AG09319 (cell line): ENCODE measurements around the gene KCNK3.

Experiments used
- DNase-seq: peaks from one replicate; pipeline ENCODE4 v3.0.0-alpha.2; 2010; ENCODE audit warnings: low read depth; ENCODE audit errors: extremely low read depth
- TF ChIP-seq, protein P1 (sequence below): IDR thresholded peaks from 2 replicates; pipeline ENCODE4 v1.5.1; 2011; ENCODE audit warnings: low read depth, mild to moderate bottlenecking, inconsistent platforms, low read length, moderate library complexity

KCNK3 gene

GRCh38 chr2:26716340-26716739 is 23.8 kb downstream of the KCNK3 start:
- TF ChIP-seq, protein P1, sequence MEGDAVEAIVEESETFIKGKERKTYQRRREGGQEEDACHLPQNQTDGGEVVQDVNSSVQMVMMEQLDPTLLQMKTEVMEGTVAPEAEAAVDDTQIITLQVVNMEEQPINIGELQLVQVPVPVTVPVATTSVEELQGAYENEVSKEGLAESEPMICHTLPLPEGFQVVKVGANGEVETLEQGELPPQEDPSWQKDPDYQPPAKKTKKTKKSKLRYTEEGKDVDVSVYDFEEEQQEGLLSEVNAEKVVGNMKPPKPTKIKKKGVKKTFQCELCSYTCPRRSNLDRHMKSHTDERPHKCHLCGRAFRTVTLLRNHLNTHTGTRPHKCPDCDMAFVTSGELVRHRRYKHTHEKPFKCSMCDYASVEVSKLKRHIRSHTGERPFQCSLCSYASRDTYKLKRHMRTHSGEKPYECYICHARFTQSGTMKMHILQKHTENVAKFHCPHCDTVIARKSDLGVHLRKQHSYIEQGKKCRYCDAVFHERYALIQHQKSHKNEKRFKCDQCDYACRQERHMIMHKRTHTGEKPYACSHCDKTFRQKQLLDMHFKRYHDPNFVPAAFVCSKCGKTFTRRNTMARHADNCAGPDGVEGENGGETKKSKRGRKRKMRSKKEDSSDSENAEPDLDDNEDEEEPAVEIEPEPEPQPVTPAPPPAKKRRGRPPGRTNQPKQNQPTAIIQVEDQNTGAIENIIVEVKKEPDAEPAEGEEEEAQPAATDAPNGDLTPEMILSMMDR = no peak
- DNase-seq = no peak

DNA sequence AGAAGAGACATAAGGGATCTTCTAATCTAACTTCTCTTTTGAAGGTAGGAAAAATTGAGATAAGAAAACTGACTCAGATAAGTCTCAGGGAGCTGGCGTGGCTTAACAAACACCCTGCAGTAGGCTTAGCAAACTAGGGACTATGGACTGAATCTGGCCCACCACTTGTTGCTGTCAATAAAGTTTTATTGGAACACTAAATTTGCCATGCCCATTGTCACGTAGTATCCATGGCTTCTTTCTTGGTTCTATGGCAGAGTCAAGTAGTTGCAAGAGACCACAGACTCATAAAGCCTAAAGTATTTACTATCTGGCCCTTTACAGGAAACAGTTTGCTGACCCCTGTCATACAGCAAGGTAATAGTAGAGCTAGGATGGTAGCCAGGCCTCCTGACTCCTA is 24.2 kb downstream of the KCNK3 start:
- no peak for DNase-seq
- TF ChIP-seq, protein P1 = no peak

DNA sequence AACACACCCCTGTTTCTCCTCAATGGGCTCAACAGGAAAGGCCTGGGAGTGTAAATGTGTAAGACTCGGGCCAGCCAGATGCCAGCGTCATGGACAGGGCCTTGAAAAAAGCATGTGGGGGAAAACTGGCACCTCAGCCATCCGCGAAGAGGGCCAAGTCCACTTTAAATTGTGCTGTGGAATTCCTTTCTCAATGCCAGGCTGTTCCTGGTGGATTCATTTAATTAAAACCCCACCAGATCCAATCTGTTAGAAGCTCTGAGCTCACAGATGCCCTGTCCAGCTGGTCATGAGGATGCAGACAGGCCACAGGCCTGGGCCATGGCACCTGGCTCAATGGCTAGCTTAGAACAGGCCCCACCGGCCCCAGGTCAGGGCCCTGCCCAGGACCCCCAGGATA is 24.8 kb downstream of the KCNK3 start:
- TF ChIP-seq, protein P1 = no peak
- no peak for DNase-seq

GRCh38 chr2:26718949-26719686 is 26.6 kb downstream of the KCNK3 start:
- TF ChIP-seq, protein P1 = no peak
- DNase-seq = no peak

GRCh38 chr2:26720322-26721114 is 28.0 kb downstream of the KCNK3 start:
- TF ChIP-seq, protein P1 = no peak
- DNase-seq = peak; percentile 73

DNA sequence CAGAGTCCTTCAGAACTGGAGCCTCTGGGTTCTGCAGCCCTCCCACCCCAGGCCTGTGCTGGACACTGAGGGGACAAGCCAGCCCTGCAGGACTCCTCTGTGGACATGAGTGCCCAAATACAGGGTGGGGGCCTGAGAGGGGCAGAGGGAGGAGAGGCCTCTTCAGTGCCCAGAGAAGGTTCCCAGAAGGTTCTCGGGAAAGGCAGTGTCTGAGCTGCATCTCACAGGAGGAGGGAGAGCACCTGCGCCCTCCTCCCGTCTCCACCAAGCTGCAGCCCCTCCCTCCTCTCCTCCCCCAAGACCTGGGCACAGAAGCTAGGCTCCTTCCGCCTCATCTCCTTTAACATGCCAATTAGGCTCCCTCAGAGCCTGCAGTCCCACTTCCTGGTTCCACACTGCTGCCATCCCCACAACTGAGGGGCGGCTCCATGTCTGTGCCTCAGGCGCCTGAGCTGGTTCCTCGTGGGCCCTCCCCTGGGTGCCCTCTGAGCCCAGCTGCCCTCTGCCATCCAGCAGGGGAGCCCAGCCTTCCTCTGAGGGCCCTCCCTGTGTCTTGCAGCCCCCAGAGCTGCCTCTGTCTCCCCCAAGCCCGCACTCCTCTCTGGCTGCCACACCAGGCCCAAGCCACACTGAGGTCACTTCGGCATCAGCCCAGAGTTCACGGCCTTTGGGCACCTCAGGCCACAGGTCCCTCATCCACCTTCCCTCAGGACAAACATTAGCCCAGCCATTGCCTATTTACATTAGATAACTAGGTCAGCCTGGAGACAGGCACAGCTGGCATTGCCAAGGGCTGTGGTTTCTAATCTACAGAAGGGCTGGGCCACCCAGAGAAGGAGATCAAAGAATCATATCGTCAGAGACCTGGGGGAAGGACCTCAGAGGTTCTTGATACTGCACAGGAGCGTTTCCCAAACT is 28.9 kb downstream of the KCNK3 start:
- TF ChIP-seq, protein P1 = no peak
- DNase-seq = no peak

- no peak for DNase-seq
- TF ChIP-seq, protein P1 = no peak
Observed at GRCh38 chr2:26722328-26722727, 29.8 kb downstream of the KCNK3 start.
